HCT116 (cell line): ENCODE measurements around the gene TEKT5. TPM values are rescaled to one million over a fixed set of nuclear protein-coding genes. Genes with fewer than 3 reads are reported as not detected.

Experiments used
- ATAC-seq: fragments of 200-7000 bp; cut with Tn5 transposase; 2 replicates; pipeline ENCODE4 v1.9.1; 2020; ENCODE audit warnings: mild to moderate bottlenecking, moderate library complexity
- BruUV-seq: library from RNA; stranded (reverse); fragments of 400-500 nt; replicated peaks from 2 replicates; lab custom pipeline; 2021; lab: Mats Ljungman, UMichigan
- CTCF ChIA-PET: fragments of 300-600 bp; sonication (Branson Sonifier 250); formaldehyde crosslinking; loops from one replicate; lab custom pipeline; 2021; ENCODE audit warnings: antibody characterized with exemption; lab: Charles Lee
- POLR2A ChIA-PET: fragments of 300-600, 350-600 bp; sonication (Branson Sonifier 250); formaldehyde crosslinking; loops from one replicate; lab custom pipeline; 2021; ENCODE audit warnings: antibody characterized with exemption; lab: Charles Lee
- RAD21 ChIA-PET, 2 experiments: fragments of 300-600 bp; sonication (Branson Sonifier 250); formaldehyde crosslinking; loops; one replicate each; lab custom pipeline; 2023; ENCODE audit warnings: low total read pairs in 2 of 2; ENCODE audit not compliant: uncharacterized antibody in 2 of 2, unreplicated experiment in 2 of 2, low non-redundant PET in 1 of 2; lab: Charles Lee
- DNase-seq: peaks from one replicate; pipeline ENCODE4 v3.0.0-alpha.2; 2010; ENCODE audit warnings: low read depth, low spot score
- H2AFZ ChIP-seq: fragments of 200-600 bp; shearing (Covaris generic), sonication (generic); 2 replicates; pipeline ENCODE4 v1.6.1; 2017; ENCODE audit warnings: low read depth, mixed run types, mixed read lengths, antibody characterized with exemption, low read length; ENCODE audit not compliant: poor library complexity, severe bottlenecking
- H3K27ac ChIP-seq: 2 replicates; pipeline ENCODE4 v1.5.1; 2012; ENCODE audit warnings: low read depth, low read length
- H3K27me3 ChIP-seq: fragments of 200-600 bp; sonication (generic); 2 replicates; pipeline ENCODE4 v1.6.1; 2016; ENCODE audit warnings: mixed run types, low read length, mixed read lengths; ENCODE audit not compliant: insufficient read depth
- H3K36me3 ChIP-seq, 2 experiments: fragments of 200-500 bp in 1 of 2; fragments of 200-600 bp in 1 of 2; sonication (Bioruptor generic) in 1 of 2; sonication (generic) in 1 of 2; 2 replicates each; pipeline versions ENCODE4 v1.5.1 to v1.6.1; 2014 to 2016; ENCODE audit warnings: low read length in 2 of 2, inconsistent platforms in 1 of 2, mixed read lengths in 1 of 2, mixed run types in 1 of 2; ENCODE audit not compliant: insufficient read depth in 2 of 2, control insufficient read depth in 1 of 2
- H3K4me1 ChIP-seq, 2 experiments: fragments of 200-600 bp in 1 of 2; sonication (generic) in 1 of 2; 2 replicates each; pipeline versions ENCODE4 v1.5.1 to v1.6.1; 2012 to 2017; ENCODE audit warnings: low read length in 2 of 2, inconsistent platforms in 1 of 2, mild to moderate bottlenecking in 1 of 2, mixed read lengths in 1 of 2, mixed run types in 1 of 2, moderate library complexity in 1 of 2; ENCODE audit not compliant: insufficient read depth in 2 of 2, control insufficient read depth in 1 of 2
- H3K4me2 ChIP-seq: fragments of 200-600 bp; sonication (generic); 2 replicates; pipeline ENCODE4 v1.6.1; 2017; ENCODE audit warnings: mixed run types, low read length, mixed read lengths
- H3K4me3 ChIP-seq, 2 experiments: fragments of 200-600 bp in 1 of 2; sonication (generic) in 1 of 2; replicated peaks in 1 of 2; 2 replicates each; pipeline ENCODE4 v1.5.1; 2011 to 2016; ENCODE audit warnings: low read length in 2 of 2, control low read depth in 1 of 2, low read depth in 1 of 2, mild to moderate bottlenecking in 1 of 2, mixed read lengths in 1 of 2, mixed run types in 1 of 2
- H3K79me2 ChIP-seq: fragments of 200-600 bp; sonication (generic); 2 replicates; pipeline ENCODE4 v1.6.1; 2017; ENCODE audit warnings: mild to moderate bottlenecking, mixed run types, low read length, moderate library complexity, mixed read lengths; ENCODE audit not compliant: insufficient read depth
- H3K9ac ChIP-seq: fragments of 200-600 bp; sonication (generic); 2 replicates; pipeline ENCODE4 v1.6.1; 2016; ENCODE audit warnings: low read length, mixed read lengths
- H3K9me2 ChIP-seq: fragments of 200-600 bp; sonication (generic), shearing (Covaris generic); 2 replicates; pipeline ENCODE4 v1.6.1; 2017; ENCODE audit warnings: mixed run types, mild to moderate bottlenecking, moderate library complexity; ENCODE audit not compliant: insufficient read depth
- H3K9me3 ChIP-seq, 2 experiments: fragments of 200-500 bp in 1 of 2; fragments of 200-600 bp in 1 of 2; sonication (Bioruptor generic) in 1 of 2; sonication (generic) in 1 of 2; 2 replicates each; pipeline ENCODE4 v1.6.1; 2014 to 2017; ENCODE audit warnings: low read length in 2 of 2, mixed read lengths in 2 of 2, inconsistent platforms in 1 of 2, low read depth in 1 of 2, mild to moderate bottlenecking in 1 of 2, mixed run types in 1 of 2, moderate library complexity in 1 of 2; ENCODE audit not compliant: control insufficient read depth in 1 of 2, insufficient read depth in 1 of 2
- H4K20me1 ChIP-seq: fragments of 200-600 bp; sonication (generic), shearing (Covaris generic); 2 replicates; pipeline ENCODE4 v1.6.1; 2017; ENCODE audit warnings: mixed run types, mild to moderate bottlenecking, moderate library complexity; ENCODE audit not compliant: insufficient read depth
- ATF3 ChIP-seq: IDR thresholded peaks from 2 replicates; pipeline ENCODE4 v1.6.1; 2012
- CBX3 ChIP-seq: IDR thresholded peaks from 2 replicates; pipeline ENCODE4 v1.6.1; 2012; ENCODE audit warnings: low read depth
- CEBPB ChIP-seq: IDR thresholded peaks from 2 replicates; pipeline ENCODE4 v1.6.1; 2012; ENCODE audit warnings: low read depth
- EGR1 ChIP-seq: IDR thresholded peaks from 2 replicates; pipeline ENCODE4 v1.6.1; 2012; ENCODE audit warnings: low read depth
- ELF1 ChIP-seq: IDR thresholded peaks from 2 replicates; pipeline ENCODE4 v1.6.1; 2012; ENCODE audit warnings: low read depth, borderline replicate concordance
- EZH2phosphoT487 ChIP-seq: fragments of 200-600 bp; IDR thresholded peaks from 2 replicates; pipeline ENCODE4 v1.6.1; 2018; ENCODE audit warnings: antibody characterized with exemption, borderline replicate concordance
- FOSL1 ChIP-seq: IDR thresholded peaks from 2 replicates; pipeline ENCODE4 v1.6.1; 2012; ENCODE audit warnings: low read depth
- JUND ChIP-seq: IDR thresholded peaks from 2 replicates; pipeline ENCODE4 v1.6.1; 2012
- MAX ChIP-seq: IDR thresholded peaks from 2 replicates; pipeline ENCODE4 v1.6.1; 2012
- POLR2A ChIP-seq: IDR thresholded peaks from 2 replicates; pipeline ENCODE4 v1.7.0; 2011; ENCODE audit warnings: borderline replicate concordance; ENCODE audit not compliant: insufficient read depth, insufficient read length; ENCODE audit errors: extremely low read depth
- POLR2AphosphoS5 ChIP-seq: IDR thresholded peaks from 2 replicates; pipeline ENCODE4 v1.6.1; 2011; ENCODE audit warnings: mild to moderate bottlenecking, low read depth, low read length, moderate library complexity
- RAD21 ChIP-seq: IDR thresholded peaks from 2 replicates; pipeline ENCODE4 v1.6.1; 2012; ENCODE audit warnings: low read depth, mild to moderate bottlenecking
- SIN3A ChIP-seq: IDR thresholded peaks from 2 replicates; pipeline ENCODE4 v1.6.1; 2012; ENCODE audit warnings: low read depth
- SRF ChIP-seq: IDR thresholded peaks from 2 replicates; pipeline ENCODE4 v1.6.1; 2012; ENCODE audit warnings: low read depth
- TCF7L2 ChIP-seq: IDR thresholded peaks from 2 replicates; pipeline ENCODE4 v1.7.0; 2011; ENCODE audit warnings: borderline replicate concordance, inconsistent platforms; ENCODE audit not compliant: insufficient read depth, insufficient read length; ENCODE audit errors: extremely low read depth
- YY1 ChIP-seq: IDR thresholded peaks from 2 replicates; pipeline ENCODE4 v1.6.1; 2011; ENCODE audit warnings: low read length, low read depth, moderate library complexity, mild to moderate bottlenecking; ENCODE audit not compliant: insufficient replicate concordance; ENCODE audit errors: extremely low read depth
- ZFX ChIP-seq: fragments of 450-650 bp; IDR thresholded peaks from 2 replicates; pipeline ENCODE4 v1.6.1; 2017
- ZNF274 ChIP-seq: fragments of 200-500 bp; sonication (Bioruptor generic); IDR thresholded peaks from 2 replicates; pipeline ENCODE4 v1.6.1; 2014; ENCODE audit warnings: mild to moderate bottlenecking, low read depth, low read length, inconsistent platforms
- intact Hi-C: fragments of 100-400 bp; cut with micrococcal nuclease; formaldehyde crosslinking; loops from 2 replicates; pipeline ENCODE4 v1.10.0; 2022
- total RNA-seq: library from RNA; stranded (reverse); gene quantifications from one replicate; pipeline ENCODE4 v1.2.1, GENCODE V29; 2021; ENCODE audit not compliant: unreplicated experiment
- TF ChIP-seq, protein P1 (sequence below): IDR thresholded peaks from 2 replicates; pipeline ENCODE4 v1.6.1; 2012; ENCODE audit warnings: low read depth

Gene TEKT5
- total RNA-seq, 1 experiment from 2014 or later: 0.37 TPM

DNA sequence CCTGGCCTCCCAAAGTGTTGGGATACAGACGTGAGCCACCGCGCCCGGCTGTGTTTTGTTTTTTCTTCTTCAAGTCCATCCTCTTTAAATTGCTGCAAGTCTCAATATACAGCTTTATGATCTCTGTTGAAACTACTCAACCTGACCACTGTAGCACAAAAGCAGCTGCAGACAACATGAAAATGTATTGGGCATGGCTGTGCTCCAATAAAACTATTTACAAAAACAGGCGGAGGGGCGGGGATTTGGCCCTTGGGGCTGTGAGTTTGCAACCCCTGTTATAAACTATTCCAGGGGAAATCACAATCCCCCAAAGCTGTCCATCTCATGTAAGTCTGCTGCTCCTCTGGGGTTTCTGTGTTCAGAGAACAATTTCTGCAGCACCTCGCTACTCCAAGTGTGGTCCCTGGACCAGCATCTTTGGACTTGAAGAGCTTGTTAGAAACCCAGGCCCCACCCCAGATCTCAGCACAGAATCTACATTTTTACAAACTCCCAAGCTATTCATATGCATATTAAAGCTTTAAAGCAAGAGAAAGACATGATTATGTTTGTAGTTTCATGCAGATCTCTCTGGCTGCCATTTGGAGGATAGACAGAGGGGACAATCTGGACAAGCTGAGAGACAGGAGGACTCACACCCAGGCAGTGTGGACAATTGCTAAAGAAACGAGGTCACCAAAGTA lies 33.6 kb downstream of the TEKT5 start:
- ChIA-PET CTCF (no interaction called here), RAD21 (no interaction called here), POLR2A (no interaction called here)
- Histone ChIP-seq H3K4me3 (no peak overlapping the region), H3K4me1 (no peaks in the 10 kb centered on the region), H2AFZ (no peak overlapping the region), H4K20me1 (no peaks in the 10 kb centered on the region), H3K9me3 (no peaks in the 10 kb centered on the region), H3K9ac (no peak overlapping the region), H3K36me3 (no peaks in the 10 kb centered on the region), H3K9me2 (no peaks in the 10 kb centered on the region), H3K4me2 (no peak overlapping the region), H3K79me2 (no peaks in the 10 kb centered on the region), H3K27ac (no peak overlapping the region), H3K27me3 (no peaks in the 10 kb centered on the region)
- ATAC-seq (no peak), DNase-seq (no peak)
- intact Hi-C loops: no loop called here
- no peak for TF ChIP-seq EZH2phosphoT487
- no peak for TF ChIP-seq YY1
- TF ChIP-seq TCF7L2: no peak
- TF ChIP-seq FOSL1: no peak
- no peak for TF ChIP-seq ELF1
- no peak for TF ChIP-seq EGR1
- TF ChIP-seq, protein P1, sequence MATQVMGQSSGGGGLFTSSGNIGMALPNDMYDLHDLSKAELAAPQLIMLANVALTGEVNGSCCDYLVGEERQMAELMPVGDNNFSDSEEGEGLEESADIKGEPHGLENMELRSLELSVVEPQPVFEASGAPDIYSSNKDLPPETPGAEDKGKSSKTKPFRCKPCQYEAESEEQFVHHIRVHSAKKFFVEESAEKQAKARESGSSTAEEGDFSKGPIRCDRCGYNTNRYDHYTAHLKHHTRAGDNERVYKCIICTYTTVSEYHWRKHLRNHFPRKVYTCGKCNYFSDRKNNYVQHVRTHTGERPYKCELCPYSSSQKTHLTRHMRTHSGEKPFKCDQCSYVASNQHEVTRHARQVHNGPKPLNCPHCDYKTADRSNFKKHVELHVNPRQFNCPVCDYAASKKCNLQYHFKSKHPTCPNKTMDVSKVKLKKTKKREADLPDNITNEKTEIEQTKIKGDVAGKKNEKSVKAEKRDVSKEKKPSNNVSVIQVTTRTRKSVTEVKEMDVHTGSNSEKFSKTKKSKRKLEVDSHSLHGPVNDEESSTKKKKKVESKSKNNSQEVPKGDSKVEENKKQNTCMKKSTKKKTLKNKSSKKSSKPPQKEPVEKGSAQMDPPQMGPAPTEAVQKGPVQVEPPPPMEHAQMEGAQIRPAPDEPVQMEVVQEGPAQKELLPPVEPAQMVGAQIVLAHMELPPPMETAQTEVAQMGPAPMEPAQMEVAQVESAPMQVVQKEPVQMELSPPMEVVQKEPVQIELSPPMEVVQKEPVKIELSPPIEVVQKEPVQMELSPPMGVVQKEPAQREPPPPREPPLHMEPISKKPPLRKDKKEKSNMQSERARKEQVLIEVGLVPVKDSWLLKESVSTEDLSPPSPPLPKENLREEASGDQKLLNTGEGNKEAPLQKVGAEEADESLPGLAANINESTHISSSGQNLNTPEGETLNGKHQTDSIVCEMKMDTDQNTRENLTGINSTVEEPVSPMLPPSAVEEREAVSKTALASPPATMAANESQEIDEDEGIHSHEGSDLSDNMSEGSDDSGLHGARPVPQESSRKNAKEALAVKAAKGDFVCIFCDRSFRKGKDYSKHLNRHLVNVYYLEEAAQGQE: no peak
- no peak for TF ChIP-seq POLR2AphosphoS5
- no peak for TF ChIP-seq JUND
- no peak for TF ChIP-seq CEBPB
- TF ChIP-seq RAD21: no peak
- no peak for TF ChIP-seq ZNF274
- TF ChIP-seq SIN3A: no peak
- no peak for TF ChIP-seq ZFX
- no peak for TF ChIP-seq MAX
- TF ChIP-seq ATF3: no peak
- TF ChIP-seq POLR2A: no peak
- no peak for TF ChIP-seq CBX3
- TF ChIP-seq SRF: no peak
- no TSS peak for BruUV-seq
